Measurements from ENCODE around the gene CCDC91.

The CCDC91 gene

GRCh38 chr12:28415755-28416154 lies 225.5 kb downstream of the CCDC91 start:
- H3K4me1 ChIP-seq (ENCODE audit: control insufficient read depth, insufficient read depth, low read length): no peaks in the 10 kb centered on the region

GRCh38 chr12:28421374-28421773 lies 231.1 kb downstream of the CCDC91 start:
- H3K9ac ChIP-seq (ENCODE audit: low read length): no peak overlapping the region
- no peaks in the 10 kb centered on the region for H3K27me3 ChIP-seq (ENCODE audit: control insufficient read depth, insufficient read depth, low read length)
- peaks cover 4% of the 10 kb centered on the region for H3K4me1 ChIP-seq (ENCODE audit: control insufficient read depth, insufficient read depth, low read length)
- H3K4me3 ChIP-seq (ENCODE audit: low read length): no peak overlapping the region
- H3K36me3 ChIP-seq (ENCODE audit: control insufficient read depth, insufficient read depth, low read length): no peaks in the 10 kb centered on the region
- no peak overlapping the region for H3K27ac ChIP-seq (ENCODE audit: low read depth, low read length)

More at GRCh38 chr12:28415755-28416154, 225.5 kb downstream of the CCDC91 start:
- Histone ChIP-seq H3K4me3 (ENCODE audit: low read length) (no peak overlapping the region), H3K9ac (ENCODE audit: low read length) (no peak overlapping the region), H3K36me3 (ENCODE audit: control insufficient read depth, insufficient read depth, low read length) (no peaks in the 10 kb centered on the region), H3K27me3 (ENCODE audit: control insufficient read depth, insufficient read depth, low read length) (no peaks in the 10 kb centered on the region), H3K27ac (ENCODE audit: low read depth, low read length) (no peak overlapping the region)

- H3K36me3 ChIP-seq (ENCODE audit: control insufficient read depth, insufficient read depth, low read length): no peaks in the 10 kb centered on the region
- no peak overlapping the region for H3K27ac ChIP-seq (ENCODE audit: low read depth, low read length)
- H3K4me3 ChIP-seq (ENCODE audit: low read length): no peak overlapping the region
- no peak overlapping the region for H3K9ac ChIP-seq (ENCODE audit: low read length)
- H3K27me3 ChIP-seq (ENCODE audit: control insufficient read depth, insufficient read depth, low read length): no peaks in the 10 kb centered on the region
- H3K4me1 ChIP-seq (ENCODE audit: control insufficient read depth, insufficient read depth, low read length): peaks cover 4% of the 10 kb centered on the region
These were observed 234.7 kb downstream of the CCDC91 start for GRCh38 chr12:28424965-28425364.

GRCh38 chr12:28425526-28425925 lies 235.3 kb downstream of the CCDC91 start:
- Histone ChIP-seq H3K27me3 (ENCODE audit: control insufficient read depth, insufficient read depth, low read length) (no peaks in the 10 kb centered on the region), H3K36me3 (ENCODE audit: control insufficient read depth, insufficient read depth, low read length) (no peaks in the 10 kb centered on the region), H3K9ac (ENCODE audit: low read length) (no peak overlapping the region), H3K4me3 (ENCODE audit: low read length) (no peak overlapping the region), H3K4me1 (ENCODE audit: control insufficient read depth, insufficient read depth, low read length) (peaks cover 4% of the 10 kb centered on the region), H3K27ac (ENCODE audit: low read depth, low read length) (no peak overlapping the region)

- Histone ChIP-seq H3K27ac (ENCODE audit: low read depth, low read length) (no peak overlapping the region), H3K36me3 (ENCODE audit: control insufficient read depth, insufficient read depth, low read length) (no peaks in the 10 kb centered on the region), H3K4me3 (ENCODE audit: low read length) (no peak overlapping the region), H3K27me3 (ENCODE audit: control insufficient read depth, insufficient read depth, low read length) (no peaks in the 10 kb centered on the region), H3K4me1 (ENCODE audit: control insufficient read depth, insufficient read depth, low read length) (peaks cover 4% of the 10 kb centered on the region), H3K9ac (ENCODE audit: low read length) (no peak overlapping the region)
These were observed 236.8 kb downstream of the CCDC91 start for GRCh38 chr12:28427046-28427445.

GRCh38 chr12:28440081-28440608 lies 249.9 kb downstream of the CCDC91 start:
- Histone ChIP-seq H3K9ac (ENCODE audit: low read length) (no peak overlapping the region), H3K36me3 (ENCODE audit: control insufficient read depth, insufficient read depth, low read length) (no peaks in the 10 kb centered on the region), H3K27ac (ENCODE audit: low read depth, low read length) (no peak overlapping the region), H3K4me3 (ENCODE audit: low read length) (no peak overlapping the region), H3K27me3 (ENCODE audit: control insufficient read depth, insufficient read depth, low read length) (no peaks in the 10 kb centered on the region), H3K4me1 (ENCODE audit: control insufficient read depth, insufficient read depth, low read length) (no peaks in the 10 kb centered on the region)

- no peak overlapping the region for H3K4me3 ChIP-seq (ENCODE audit: low read length)
- H3K4me1 ChIP-seq (ENCODE audit: control insufficient read depth, insufficient read depth, low read length): no peaks in the 10 kb centered on the region
- H3K27ac ChIP-seq (ENCODE audit: low read depth, low read length): no peak overlapping the region
These were observed 251.8 kb downstream of the CCDC91 start for GRCh38 chr12:28442101-28442500.

GRCh38 chr12:28443337-28443736 lies 253.1 kb downstream of the CCDC91 start:
- Histone ChIP-seq H3K27ac (ENCODE audit: low read depth, low read length) (no peak overlapping the region), H3K9ac (ENCODE audit: low read length) (no peak overlapping the region), H3K4me1 (ENCODE audit: control insufficient read depth, insufficient read depth, low read length) (no peaks in the 10 kb centered on the region), H3K4me3 (ENCODE audit: low read length) (no peak overlapping the region), H3K27me3 (ENCODE audit: control insufficient read depth, insufficient read depth, low read length) (no peaks in the 10 kb centered on the region), H3K36me3 (ENCODE audit: control insufficient read depth, insufficient read depth, low read length) (no peaks in the 10 kb centered on the region)

More at GRCh38 chr12:28442101-28442500, 251.8 kb downstream of the CCDC91 start:
- no peaks in the 10 kb centered on the region for H3K36me3 ChIP-seq (ENCODE audit: control insufficient read depth, insufficient read depth, low read length)
- H3K9ac ChIP-seq (ENCODE audit: low read length): no peak overlapping the region
- no peaks in the 10 kb centered on the region for H3K27me3 ChIP-seq (ENCODE audit: control insufficient read depth, insufficient read depth, low read length)

GRCh38 chr12:28446031-28446430 lies 255.8 kb downstream of the CCDC91 start:
- no peak overlapping the region for H3K9ac ChIP-seq (ENCODE audit: low read length)
- no peaks in the 10 kb centered on the region for H3K4me1 ChIP-seq (ENCODE audit: control insufficient read depth, insufficient read depth, low read length)
- no peak overlapping the region for H3K4me3 ChIP-seq (ENCODE audit: low read length)
- H3K27me3 ChIP-seq (ENCODE audit: control insufficient read depth, insufficient read depth, low read length): no peaks in the 10 kb centered on the region
- H3K27ac ChIP-seq (ENCODE audit: low read depth, low read length): no peak overlapping the region
- H3K36me3 ChIP-seq (ENCODE audit: control insufficient read depth, insufficient read depth, low read length): no peaks in the 10 kb centered on the region

GRCh38 chr12:28453686-28454085 lies 263.4 kb downstream of the CCDC91 start:
- H3K27ac ChIP-seq (ENCODE audit: low read depth, low read length): no peak overlapping the region
- no peaks in the 10 kb centered on the region for H3K27me3 ChIP-seq (ENCODE audit: control insufficient read depth, insufficient read depth, low read length)
- no peak overlapping the region for H3K9ac ChIP-seq (ENCODE audit: low read length)
- no peak overlapping the region for H3K4me3 ChIP-seq (ENCODE audit: low read length)
- no peaks in the 10 kb centered on the region for H3K4me1 ChIP-seq (ENCODE audit: control insufficient read depth, insufficient read depth, low read length)
- H3K36me3 ChIP-seq (ENCODE audit: control insufficient read depth, insufficient read depth, low read length): no peaks in the 10 kb centered on the region

- no peak overlapping the region for H3K27ac ChIP-seq (ENCODE audit: low read depth, low read length)
- no peaks in the 10 kb centered on the region for H3K36me3 ChIP-seq (ENCODE audit: control insufficient read depth, insufficient read depth, low read length)
- no peaks in the 10 kb centered on the region for H3K27me3 ChIP-seq (ENCODE audit: control insufficient read depth, insufficient read depth, low read length)
- H3K9ac ChIP-seq (ENCODE audit: low read length): no peak overlapping the region
- H3K4me3 ChIP-seq (ENCODE audit: low read length): no peak overlapping the region
- H3K4me1 ChIP-seq (ENCODE audit: control insufficient read depth, insufficient read depth, low read length): no peaks in the 10 kb centered on the region
These were observed 266.9 kb downstream of the CCDC91 start for GRCh38 chr12:28456934-28457710.

- Histone ChIP-seq H3K27me3 (ENCODE audit: control insufficient read depth, insufficient read depth, low read length) (no peaks in the 10 kb centered on the region), H3K36me3 (ENCODE audit: control insufficient read depth, insufficient read depth, low read length) (no peaks in the 10 kb centered on the region), H3K4me3 (ENCODE audit: low read length) (no peak overlapping the region), H3K9ac (ENCODE audit: low read length) (no peak overlapping the region), H3K27ac (ENCODE audit: low read depth, low read length) (no peak overlapping the region), H3K4me1 (ENCODE audit: control insufficient read depth, insufficient read depth, low read length) (no peaks in the 10 kb centered on the region)
These were observed 267.5 kb downstream of the CCDC91 start for GRCh38 chr12:28457785-28458184.

GRCh38 chr12:28459481-28459880 lies 269.2 kb downstream of the CCDC91 start:
- no peak overlapping the region for H3K4me3 ChIP-seq (ENCODE audit: low read length)
- H3K36me3 ChIP-seq (ENCODE audit: control insufficient read depth, insufficient read depth, low read length): peaks cover 3% of the 10 kb centered on the region
- no peak overlapping the region for H3K27ac ChIP-seq (ENCODE audit: low read depth, low read length)
- no peak overlapping the region for H3K9ac ChIP-seq (ENCODE audit: low read length)
- no peaks in the 10 kb centered on the region for H3K4me1 ChIP-seq (ENCODE audit: control insufficient read depth, insufficient read depth, low read length)
- no peaks in the 10 kb centered on the region for H3K27me3 ChIP-seq (ENCODE audit: control insufficient read depth, insufficient read depth, low read length)

Data from rectal smooth muscle tissue (tissue), 1 donor.